ENCODE results near the gene PSTPIP2. TPM values are rescaled to one million over a fixed set of nuclear protein-coding genes. Genes with fewer than 3 reads are reported as not detected.

Gene PSTPIP2
- total and polyA plus RNA-seq, 9 of the 15 experiments (the other 6 are each of a cell fraction or from before 2014, with no cell fraction given) = 14.0 to 45.7 (median 27.1) TPM

DNA sequence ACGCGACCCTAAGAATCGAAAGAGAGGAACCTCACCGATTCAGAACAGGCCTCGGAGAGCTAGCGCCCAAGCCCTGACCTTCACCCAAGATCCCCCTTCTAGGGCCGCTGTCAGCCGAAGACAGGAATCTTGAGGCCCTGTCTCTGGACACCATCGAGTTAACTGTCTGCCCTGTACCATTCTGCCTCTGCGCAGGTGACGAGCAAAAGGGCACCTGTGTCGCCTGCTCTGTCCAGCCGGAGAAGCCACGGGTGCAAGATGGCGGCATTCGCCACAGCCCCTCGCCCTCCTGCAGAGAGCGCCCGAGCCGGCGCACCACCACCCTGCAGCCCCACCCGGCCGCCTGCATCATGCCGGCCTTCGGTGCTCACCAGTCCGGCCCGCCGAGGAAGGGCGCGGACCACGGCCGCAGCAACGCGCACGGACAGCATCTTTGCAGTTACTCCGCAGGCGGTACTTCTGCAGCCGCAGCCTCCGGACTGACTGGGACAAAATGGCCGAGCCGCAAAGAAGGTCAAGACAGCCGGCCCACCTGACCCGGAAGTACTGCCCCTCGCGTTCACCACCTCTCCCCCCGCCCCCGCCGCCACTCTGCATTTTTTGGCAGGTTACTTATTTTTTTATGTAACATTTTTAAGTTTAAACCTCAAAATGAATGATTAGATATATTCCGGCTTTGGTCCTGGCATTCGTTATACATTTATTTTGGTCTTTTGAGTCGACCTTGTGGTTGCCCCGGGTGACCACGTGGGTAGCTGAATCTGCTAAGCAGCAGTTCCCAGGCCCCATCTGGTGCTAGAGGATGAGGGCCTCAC is 25.9 kb upstream of the PSTPIP2 start, which contains the start of gene ATP5F1A (continued):
- TF ChIP-seq SRSF9 (IDR thresholded peaks at IDR 0.05; ENCODE audit: borderline replicate concordance, low read depth, low read length) = no peak
- TF ChIP-seq MAFG (tag; conservative IDR thresholded peaks at IDR 0.05) = no peak
- no peak for TF ChIP-seq ZBTB33 (CRISPR knock-in tag; IDR thresholded peaks at IDR 0.05)
- no peak for TF ChIP-seq LEF1 (IDR thresholded peaks at IDR 0.05)
- TF ChIP-seq RBM22 (IDR thresholded peaks at IDR 0.05; ENCODE audit: low read depth, low read length, poor library complexity, severe bottlenecking) = no peak
- no peak for TF ChIP-seq ZNF146 (CRISPR knock-in tag; IDR thresholded peaks at IDR 0.05; ENCODE audit: unreplicated experiment)
- TF ChIP-seq HDAC3 (IDR thresholded peaks at IDR 0.05; ENCODE audit: borderline replicate concordance, partially characterized antibody) = no peak
- TF ChIP-seq KAT8 (IDR thresholded peaks at IDR 0.05; ENCODE audit: low read depth) = peak; percentile 95
- TF ChIP-seq, protein P1, sequence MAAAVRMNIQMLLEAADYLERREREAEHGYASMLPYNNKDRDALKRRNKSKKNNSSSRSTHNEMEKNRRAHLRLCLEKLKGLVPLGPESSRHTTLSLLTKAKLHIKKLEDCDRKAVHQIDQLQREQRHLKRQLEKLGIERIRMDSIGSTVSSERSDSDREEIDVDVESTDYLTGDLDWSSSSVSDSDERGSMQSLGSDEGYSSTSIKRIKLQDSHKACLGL (CRISPR knock-in tag; IDR thresholded peaks at IDR 0.05; ENCODE audit: borderline replicate concordance, poor library complexity, severe bottlenecking) = peak; percentile 32
- TF ChIP-seq, protein P2, sequence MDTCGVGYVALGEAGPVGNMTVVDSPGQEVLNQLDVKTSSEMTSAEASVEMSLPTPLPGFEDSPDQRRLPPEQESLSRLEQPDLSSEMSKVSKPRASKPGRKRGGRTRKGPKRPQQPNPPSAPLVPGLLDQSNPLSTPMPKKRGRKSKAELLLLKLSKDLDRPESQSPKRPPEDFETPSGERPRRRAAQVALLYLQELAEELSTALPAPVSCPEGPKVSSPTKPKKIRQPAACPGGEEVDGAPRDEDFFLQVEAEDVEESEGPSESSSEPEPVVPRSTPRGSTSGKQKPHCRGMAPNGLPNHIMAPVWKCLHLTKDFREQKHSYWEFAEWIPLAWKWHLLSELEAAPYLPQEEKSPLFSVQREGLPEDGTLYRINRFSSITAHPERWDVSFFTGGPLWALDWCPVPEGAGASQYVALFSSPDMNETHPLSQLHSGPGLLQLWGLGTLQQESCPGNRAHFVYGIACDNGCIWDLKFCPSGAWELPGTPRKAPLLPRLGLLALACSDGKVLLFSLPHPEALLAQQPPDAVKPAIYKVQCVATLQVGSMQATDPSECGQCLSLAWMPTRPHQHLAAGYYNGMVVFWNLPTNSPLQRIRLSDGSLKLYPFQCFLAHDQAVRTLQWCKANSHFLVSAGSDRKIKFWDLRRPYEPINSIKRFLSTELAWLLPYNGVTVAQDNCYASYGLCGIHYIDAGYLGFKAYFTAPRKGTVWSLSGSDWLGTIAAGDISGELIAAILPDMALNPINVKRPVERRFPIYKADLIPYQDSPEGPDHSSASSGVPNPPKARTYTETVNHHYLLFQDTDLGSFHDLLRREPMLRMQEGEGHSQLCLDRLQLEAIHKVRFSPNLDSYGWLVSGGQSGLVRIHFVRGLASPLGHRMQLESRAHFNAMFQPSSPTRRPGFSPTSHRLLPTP (IDR thresholded peaks at IDR 0.05; ENCODE audit: borderline replicate concordance, extremely low read depth, insufficient read length) = no peak
- no peak for TF ChIP-seq TOE1 (IDR thresholded peaks at IDR 0.05; ENCODE audit: borderline replicate concordance)
- no peak for TF ChIP-seq TOE1 (CRISPR knock-in tag; IDR thresholded peaks at IDR 0.05; ENCODE audit: borderline replicate concordance, low read depth)
- no peak for TF ChIP-seq KAT2B (IDR thresholded peaks at IDR 0.05; ENCODE audit: low read depth, low read length)
- no peak for TF ChIP-seq NONO (IDR thresholded peaks at IDR 0.05; ENCODE audit: low read depth in 2 of 2, low read length in 1 of 2)
- TF ChIP-seq ZNF830 (CRISPR knock-in tag; IDR thresholded peaks at IDR 0.05) = no peak
- no peak for TF ChIP-seq ASH1L (IDR thresholded peaks at IDR 0.05; ENCODE audit: borderline replicate concordance, low read depth, partially characterized antibody)
- no peak for TF ChIP-seq RHOXF2B (CRISPR knock-in tag; conservative IDR thresholded peaks at IDR 0.05)
- TF ChIP-seq, protein P3, sequence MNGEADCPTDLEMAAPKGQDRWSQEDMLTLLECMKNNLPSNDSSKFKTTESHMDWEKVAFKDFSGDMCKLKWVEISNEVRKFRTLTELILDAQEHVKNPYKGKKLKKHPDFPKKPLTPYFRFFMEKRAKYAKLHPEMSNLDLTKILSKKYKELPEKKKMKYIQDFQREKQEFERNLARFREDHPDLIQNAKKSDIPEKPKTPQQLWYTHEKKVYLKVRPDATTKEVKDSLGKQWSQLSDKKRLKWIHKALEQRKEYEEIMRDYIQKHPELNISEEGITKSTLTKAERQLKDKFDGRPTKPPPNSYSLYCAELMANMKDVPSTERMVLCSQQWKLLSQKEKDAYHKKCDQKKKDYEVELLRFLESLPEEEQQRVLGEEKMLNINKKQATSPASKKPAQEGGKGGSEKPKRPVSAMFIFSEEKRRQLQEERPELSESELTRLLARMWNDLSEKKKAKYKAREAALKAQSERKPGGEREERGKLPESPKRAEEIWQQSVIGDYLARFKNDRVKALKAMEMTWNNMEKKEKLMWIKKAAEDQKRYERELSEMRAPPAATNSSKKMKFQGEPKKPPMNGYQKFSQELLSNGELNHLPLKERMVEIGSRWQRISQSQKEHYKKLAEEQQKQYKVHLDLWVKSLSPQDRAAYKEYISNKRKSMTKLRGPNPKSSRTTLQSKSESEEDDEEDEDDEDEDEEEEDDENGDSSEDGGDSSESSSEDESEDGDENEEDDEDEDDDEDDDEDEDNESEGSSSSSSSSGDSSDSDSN (IDR thresholded peaks at IDR 0.05; ENCODE audit: borderline replicate concordance in 1 of 2, low read depth in 2 of 2, low read length in 2 of 2) = no peak
- no peak for TF ChIP-seq ZNF347 (CRISPR knock-in tag; IDR thresholded peaks at IDR 0.05; ENCODE audit: low read depth)
